Measurements from ENCODE around the gene MAFB.
A peak's percentile ranks its signal among the peaks of the same experiment; 100 is the strongest.

The MAFB gene

DNA sequence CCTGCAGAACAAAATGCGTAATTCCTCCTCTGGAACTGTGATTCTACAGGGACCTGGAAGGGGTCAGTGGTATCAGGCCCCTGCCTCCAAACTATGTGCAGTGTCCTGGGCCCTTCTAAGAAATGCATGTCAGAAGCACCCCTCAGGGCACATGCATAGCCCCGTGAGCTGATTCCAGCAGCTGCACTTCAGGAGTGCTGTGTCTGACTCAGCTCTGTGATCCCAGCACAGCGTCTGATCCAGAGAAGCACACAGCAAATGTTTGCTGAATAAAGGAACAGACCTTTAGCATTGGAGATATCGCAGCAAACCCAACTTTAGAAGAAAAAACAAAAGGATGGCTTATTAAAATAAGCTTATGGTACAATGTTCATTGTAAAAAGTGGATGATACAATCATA is 15.8 kb upstream of the MAFB start:
- H3K4me3 ChIP-seq (replicated peaks in 1 of 2; ENCODE audit: low read depth in 2 of 2, low read length in 2 of 2): no peak overlapping the region
- no peak for DNase-seq (ENCODE audit: low read depth in 2 of 2)
- TF ChIP-seq CTCF (IDR thresholded peaks at IDR 0.05; ENCODE audit: low read depth, low read length): no peak

DNA sequence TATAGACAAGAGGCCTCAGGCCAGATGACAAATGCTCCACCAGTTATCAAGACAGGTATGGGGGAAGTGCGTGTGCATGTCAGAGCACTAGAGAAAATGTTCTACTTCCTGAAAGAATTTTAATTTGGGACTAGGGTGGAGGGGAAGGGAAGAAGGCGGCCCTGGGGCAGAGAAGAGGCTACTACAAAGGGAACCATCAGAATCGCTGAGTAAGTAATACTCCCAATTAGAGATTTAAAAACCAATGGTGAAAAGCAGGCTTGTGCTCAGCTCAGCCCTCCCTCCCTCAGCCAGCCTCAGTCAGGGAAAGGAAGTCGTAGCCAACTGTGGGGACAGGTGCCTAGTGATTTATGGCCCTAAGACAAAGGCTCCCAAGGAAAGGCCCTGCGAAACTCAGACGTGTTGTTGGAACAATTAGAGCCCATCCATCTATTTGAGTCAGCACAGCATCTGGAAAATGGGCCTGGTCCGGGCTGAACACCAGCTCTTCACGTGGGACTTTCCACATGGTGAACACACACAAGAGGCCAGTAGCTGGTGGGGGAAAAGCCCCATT is 15.0 kb upstream of the MAFB start:
- H3K4me3 ChIP-seq (replicated peaks in 1 of 2; ENCODE audit: low read depth in 2 of 2, low read length in 2 of 2): no peak overlapping the region

GRCh38 chr20:40702504-40702903 is 13.5 kb upstream of the MAFB start:
- H3K4me3 ChIP-seq (replicated peaks in 1 of 2; ENCODE audit: low read depth in 2 of 2, low read length in 2 of 2): no peak overlapping the region
- DNase-seq (ENCODE audit: low read depth in 2 of 2): peak in 1 of 2 donors; percentile 11
- TF ChIP-seq CTCF (IDR thresholded peaks at IDR 0.05; ENCODE audit: low read depth, low read length): no peak

More for the DNA sequence above, 15.0 kb upstream of the MAFB start:
- no peak for TF ChIP-seq CTCF (IDR thresholded peaks at IDR 0.05; ENCODE audit: low read depth, low read length)
- DNase-seq (ENCODE audit: low read depth in 2 of 2): no peak

DNA sequence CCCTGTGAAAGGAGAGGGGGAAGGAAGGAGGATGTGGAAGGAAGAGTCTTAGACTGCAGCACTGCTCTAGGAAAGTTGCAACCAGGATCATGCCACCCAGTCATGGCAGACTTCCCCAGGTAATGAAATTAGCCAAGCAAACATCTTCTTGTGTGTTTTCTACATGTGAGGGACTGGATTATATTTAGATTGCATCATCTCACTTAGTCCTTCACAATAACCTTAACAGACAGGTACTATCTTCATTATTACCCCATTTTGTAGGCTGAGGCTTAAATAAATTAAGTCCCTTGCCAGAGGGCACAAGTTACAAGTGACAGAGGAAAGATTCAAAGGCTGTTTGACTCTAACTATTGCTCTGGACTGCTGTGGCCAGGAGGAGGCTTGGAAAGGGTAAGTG is 9.7 kb upstream of the MAFB start:
- no peak for DNase-seq (ENCODE audit: low read depth in 2 of 2)
- no peak for TF ChIP-seq CTCF (IDR thresholded peaks at IDR 0.05; ENCODE audit: low read depth, low read length)

DNA sequence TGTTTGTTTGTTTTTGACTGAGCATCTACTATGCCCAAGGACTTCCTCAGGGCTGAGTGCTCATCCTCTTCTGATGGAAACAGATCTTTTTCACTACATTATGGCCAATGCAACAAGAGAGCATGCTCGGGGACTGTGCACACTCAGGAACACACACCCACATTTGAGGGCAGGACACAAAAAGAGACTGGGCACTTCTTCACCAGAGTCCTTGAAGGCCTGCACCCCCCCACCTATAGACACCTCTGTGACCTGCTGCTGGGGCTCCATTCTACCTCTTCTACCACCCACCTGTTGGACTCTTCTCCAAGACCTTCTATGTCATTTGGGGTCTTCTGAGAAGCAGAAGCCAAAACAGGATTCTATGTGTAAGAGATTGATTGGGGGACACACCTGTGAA is 9.2 kb upstream of the MAFB start:
- DNase-seq (ENCODE audit: low read depth in 2 of 2): no peak
- TF ChIP-seq CTCF (IDR thresholded peaks at IDR 0.05; ENCODE audit: low read depth, low read length): no peak
- no peak overlapping the region for H3K4me3 ChIP-seq (replicated peaks in 1 of 2; ENCODE audit: low read depth in 2 of 2, low read length in 2 of 2)

More for the DNA sequence above, 9.7 kb upstream of the MAFB start:
- no peak overlapping the region for H3K4me3 ChIP-seq (replicated peaks in 1 of 2; ENCODE audit: low read depth in 2 of 2, low read length in 2 of 2)

DNA sequence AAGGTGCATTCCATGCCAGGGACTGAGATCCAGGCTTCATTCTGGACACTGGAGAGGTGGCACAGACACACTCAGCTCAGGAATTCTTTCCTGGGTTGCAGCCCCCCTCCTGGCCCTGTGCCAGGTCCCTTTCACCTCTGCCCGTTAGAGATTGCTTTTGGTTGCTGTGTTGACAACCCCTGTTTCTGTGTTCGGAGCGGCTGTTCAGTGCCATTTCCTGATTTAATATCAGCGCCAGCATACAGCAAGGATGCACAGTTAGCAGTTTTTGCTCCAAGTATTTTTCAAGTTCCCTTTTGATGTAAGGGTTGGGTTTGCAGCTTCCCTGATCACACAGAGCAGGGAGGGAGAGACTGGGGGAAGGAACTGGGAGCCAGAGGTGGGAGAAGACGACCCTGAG is 8.5 kb upstream of the MAFB start:
- DNase-seq (ENCODE audit: low read depth in 2 of 2): no peak
- no peak for TF ChIP-seq CTCF (IDR thresholded peaks at IDR 0.05; ENCODE audit: low read depth, low read length)
- H3K4me3 ChIP-seq (replicated peaks in 1 of 2; ENCODE audit: low read depth in 2 of 2, low read length in 2 of 2): no peak overlapping the region

DNA sequence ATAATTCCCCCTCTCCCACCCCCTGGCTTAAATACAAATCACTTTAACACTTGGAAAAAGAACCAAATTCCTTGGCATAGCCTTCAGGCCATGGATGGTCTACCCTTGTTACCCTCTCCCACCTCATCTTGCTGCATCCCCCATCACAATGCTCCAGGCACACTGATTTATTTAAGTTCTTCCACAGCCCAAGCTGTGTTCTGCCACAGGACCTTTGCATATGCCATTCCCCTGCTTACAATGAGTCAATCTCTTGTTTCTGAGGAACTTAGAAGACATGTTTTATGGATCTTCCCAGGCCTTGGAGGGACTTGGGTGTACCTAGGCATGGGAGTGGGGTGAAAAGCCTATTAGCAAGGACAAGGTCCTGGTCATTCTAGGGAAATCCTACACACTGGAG is 6.2 kb upstream of the MAFB start:
- no peak for TF ChIP-seq CTCF (IDR thresholded peaks at IDR 0.05; ENCODE audit: low read depth, low read length)
- no peak for DNase-seq (ENCODE audit: low read depth in 2 of 2)
- H3K4me3 ChIP-seq (replicated peaks in 1 of 2; ENCODE audit: low read depth in 2 of 2, low read length in 2 of 2): no peak overlapping the region
